Amygdala (tissue), 56 donors: ENCODE results near the gene C11orf42.
A peak's percentile ranks its signal among the peaks of the same experiment; 100 is the strongest.

Experiments
- DNase-seq, 56 donors: peaks; one replicate each; lab custom pipeline; 2025; lab: John Stamatoyannopoulos, UW

C11orf42 gene

GRCh38 chr11:6205366-6205765, at the start of gene C11orf42:
TSS of gene C11orf42 (plus strand) at chr11:6205557. CDS start at chr11:6205616, 59 bp downstream.
- DNase-seq, result no peak

- DNase-seq, result no peak
Measured at GRCh38 chr11:6156628-6157359, 48.6 kb upstream of the C11orf42 start.

- DNase-seq, result no peak
Measured at GRCh38 chr11:6170226-6170625, 35.1 kb upstream of the C11orf42 start, which contains the start of gene OR52B2. TSS of gene OR52B2 (minus strand) at chr11:6170326. CDS start at chr11:6170326, 0 bp downstream.

GRCh38 chr11:6175440-6175839, 29.9 kb upstream of the C11orf42 start:
- no peak for DNase-seq

- no peak for DNase-seq
Measured at GRCh38 chr11:6191742-6192141, 13.6 kb upstream of the C11orf42 start.

GRCh38 chr11:6194065-6194581, 11.2 kb upstream of the C11orf42 start:
- no peak for DNase-seq

GRCh38 chr11:6196396-6196795, 9.0 kb upstream of the C11orf42 start:
- DNase-seq, result no peak

GRCh38 chr11:6197466-6198200, 7.7 kb upstream of the C11orf42 start:
- DNase-seq, result no peak

GRCh38 chr11:6199174-6199810, 6.1 kb upstream of the C11orf42 start, which contains the start of gene OR52W1:
TSS of gene OR52W1 (plus strand) at chr11:6199224. CDS start at chr11:6199224, 0 bp downstream.
- no peak for DNase-seq

GRCh38 chr11:6200975-6201374, 4.4 kb upstream of the C11orf42 start:
- DNase-seq, result peak in 2 of 56 donors; percentile 9 to 28

GRCh38 chr11:6201481-6201880, 3.9 kb upstream of the C11orf42 start:
- DNase-seq, result no peak

GRCh38 chr11:6202041-6202440, 3.3 kb upstream of the C11orf42 start:
- DNase-seq, result no peak

GRCh38 chr11:6203327-6203726, 2.0 kb upstream of the C11orf42 start:
- DNase-seq, result no peak

GRCh38 chr11:6204706-6205105, 651 bp upstream of the C11orf42 start:
- no peak for DNase-seq

- DNase-seq, result no peak
Measured at GRCh38 chr11:6206456-6207180, 1.3 kb downstream of the C11orf42 start.

GRCh38 chr11:6209801-6210200, 4.4 kb downstream of the C11orf42 start:
- DNase-seq, result no peak

GRCh38 chr11:6210274-6210955, 5.1 kb downstream of the C11orf42 start:
- DNase-seq, result no peak

GRCh38 chr11:6214530-6214929, 9.2 kb downstream of the C11orf42 start:
- no peak for DNase-seq

GRCh38 chr11:6216501-6216900, 11.1 kb downstream of the C11orf42 start:
- DNase-seq, result no peak

GRCh38 chr11:6217722-6218121, 12.4 kb downstream of the C11orf42 start:
- DNase-seq, result no peak
